ENCODE data around the gene TECPR1.

The TECPR1 gene

GRCh38 chr7:98166668-98166970 lies 85.4 kb downstream of the TECPR1 start:
- in situ Hi-C loops (cut with MboI; ENCODE audit: low sequenced_read_pairs), result no loop called here

- in situ Hi-C loops (cut with MboI; ENCODE audit: low sequenced_read_pairs), result no loop called here
These were observed 86.0 kb downstream of the TECPR1 start for GRCh38 chr7:98165827-98166667.
